Measurements from ENCODE around the gene SRGAP3.
"Not testable (repeated sequence)": the region's sequence is repeated elsewhere in the genome, so short reads cannot be mapped to it uniquely, and the experiment has no call there.

Gene SRGAP3
- long read RNA-seq, donor 1: 0 reads
- long read RNA-seq, donor 2: 0 reads
- long read RNA-seq, donor 3: 0 reads
- long read RNA-seq, donor 4: 0 reads
- long read RNA-seq, donor 5, partial matches to known transcripts: 0 of 1 reads
- long read RNA-seq, donor 5, other reads (novel, unspliced or antisense): 0 of 1 reads
- long read RNA-seq, donor 6: 0 reads
- long read RNA-seq, donor 7, partial matches to known transcripts: 0 of 1 reads
- long read RNA-seq, donor 7, other reads (novel, unspliced or antisense): 0 of 1 reads
- long read RNA-seq, donor 8: 0 reads

DNA sequence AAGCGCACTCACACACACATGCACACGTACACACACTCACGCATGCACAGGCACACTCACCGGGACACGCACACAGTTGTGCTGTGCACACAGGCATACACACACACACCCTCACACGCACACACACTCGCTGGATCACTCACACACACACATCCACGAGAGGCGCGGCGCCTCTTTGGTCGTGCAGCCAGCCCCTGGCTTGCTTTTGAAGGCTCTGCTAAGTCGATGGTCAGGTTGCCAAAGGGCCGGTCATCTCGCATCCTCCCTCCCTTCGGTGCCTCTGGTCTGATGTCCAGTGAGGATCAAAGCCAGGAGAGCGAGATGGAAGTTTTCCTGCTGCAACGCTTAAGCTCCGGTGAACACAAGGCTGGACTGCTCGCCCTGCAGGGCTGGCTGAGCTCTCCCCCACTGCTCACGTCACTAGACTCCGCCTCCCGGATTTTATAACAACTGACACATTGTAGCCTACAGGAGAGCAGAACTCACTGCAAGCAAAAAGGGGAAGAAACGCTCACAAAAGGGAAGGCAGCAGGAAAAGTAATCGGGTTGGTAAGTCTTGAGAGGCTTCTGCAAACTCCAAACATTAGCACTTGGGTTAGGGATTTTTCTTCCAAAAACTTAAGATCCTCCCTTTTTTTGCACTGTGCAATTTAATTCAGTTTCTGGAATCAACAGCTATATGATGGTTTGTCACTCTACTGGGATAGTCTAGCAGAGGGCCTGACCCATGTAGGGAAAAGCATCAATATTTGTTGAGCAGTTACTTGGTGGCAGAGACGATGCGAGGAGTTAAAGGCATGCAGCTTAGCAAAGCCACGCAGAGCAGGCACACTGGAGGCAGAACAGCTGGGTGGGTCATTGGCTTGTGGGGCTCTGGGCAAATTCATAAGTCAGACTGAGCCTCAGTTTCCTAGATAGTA lies at the start of gene SRGAP3:
SRGAP3 (minus strand) TSS at position 374 of the 920 bp plus-strand sequence. CDS start 695 bp downstream, outside the sequence.
- DNase-seq: peak; percentile 91

DNA sequence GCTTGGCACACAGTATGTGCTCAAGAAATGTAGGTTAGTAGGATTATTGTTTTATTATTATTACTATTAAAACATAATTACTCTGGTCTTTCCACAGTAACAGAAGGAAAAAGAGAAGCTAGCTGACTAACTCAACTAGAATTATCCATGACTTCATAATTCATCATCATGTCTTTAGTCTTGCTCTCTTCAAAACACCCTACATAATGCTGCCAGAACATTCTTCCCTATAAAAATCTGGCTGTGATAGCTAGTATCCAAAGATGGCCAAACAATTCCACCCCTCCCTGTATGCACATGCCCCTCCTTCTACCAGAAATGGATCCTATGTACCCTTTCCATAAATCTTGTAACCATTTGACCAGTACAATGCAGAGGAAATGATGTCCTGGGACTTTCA lies 48.8 kb upstream of the SRGAP3 start:
- no peak for DNase-seq

DNA sequence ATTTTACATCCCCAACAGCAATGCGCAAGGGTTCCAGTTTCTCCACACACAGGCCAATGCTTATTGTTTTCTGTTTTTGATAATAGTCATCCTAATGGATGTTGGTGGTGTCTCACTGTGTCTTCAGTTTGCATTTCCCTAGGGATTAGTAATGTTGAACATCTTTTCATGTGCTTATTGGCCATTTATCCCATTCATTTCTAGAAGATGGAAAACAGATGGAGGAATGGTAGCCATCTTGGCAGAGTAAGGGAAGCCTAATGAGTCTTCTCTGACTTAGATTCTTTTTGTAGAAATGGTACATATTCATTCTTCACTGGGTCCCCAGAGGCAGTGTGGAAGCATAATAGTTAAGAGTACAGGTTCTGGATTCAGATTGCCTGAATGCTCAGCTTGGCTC lies 46.8 kb upstream of the SRGAP3 start:
- no peak for DNase-seq

DNA sequence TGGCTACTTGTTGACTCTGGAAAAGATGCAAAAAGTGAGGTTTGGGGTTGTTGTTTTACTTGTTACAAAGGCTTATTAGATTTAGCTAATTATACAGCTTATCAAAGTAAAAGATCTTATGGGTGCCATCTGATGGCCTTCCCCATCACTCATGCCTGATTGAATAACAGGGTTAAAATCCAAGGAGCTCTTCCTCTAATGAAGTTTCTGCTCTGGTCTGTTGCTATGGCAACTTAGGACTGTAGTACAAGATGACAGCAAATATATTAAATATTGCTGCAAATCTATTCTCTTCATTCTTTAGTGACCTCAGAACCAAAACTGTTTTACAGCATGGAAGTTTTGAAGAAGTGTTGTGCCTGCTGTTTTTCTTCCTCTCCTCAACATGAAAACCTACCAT lies 45.6 kb upstream of the SRGAP3 start:
- DNase-seq: no peak

DNA sequence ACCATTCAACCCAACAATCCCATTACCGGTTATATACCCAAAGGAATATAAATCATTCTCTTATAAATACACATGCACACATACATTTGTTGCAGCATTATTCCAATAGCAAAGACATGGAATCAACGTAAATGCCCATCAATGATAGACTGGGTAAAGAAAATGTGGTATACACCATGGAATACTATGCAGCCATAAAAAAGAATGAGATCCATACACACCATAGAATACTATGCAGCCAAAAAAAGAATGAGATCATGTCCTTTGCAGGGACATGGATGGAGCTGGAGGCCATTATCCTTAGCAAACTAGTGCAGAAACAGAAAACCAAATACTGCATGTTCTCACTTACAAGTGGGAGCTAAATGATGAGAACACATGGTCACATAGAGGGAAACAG lies 44.5 kb upstream of the SRGAP3 start:
- DNase-seq: not testable (repeated sequence)

DNA sequence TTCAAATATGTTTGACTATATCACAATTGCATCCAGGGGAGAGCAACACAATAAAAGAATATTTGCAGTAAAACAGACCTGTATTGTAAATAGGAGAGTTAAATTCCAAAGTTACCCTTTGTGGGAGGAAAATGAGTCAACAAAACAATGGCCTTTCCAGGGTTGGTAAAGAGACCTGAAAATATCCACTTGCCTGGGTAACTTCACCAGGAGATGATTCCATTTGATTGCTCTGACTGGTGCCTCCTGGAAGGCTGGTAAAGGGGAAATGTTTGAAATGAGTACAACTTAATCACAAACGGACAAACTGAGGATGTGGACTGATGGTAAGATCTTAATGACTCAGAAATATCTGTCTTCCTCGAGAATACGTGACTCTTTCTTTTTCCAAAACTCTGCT lies 43.6 kb upstream of the SRGAP3 start:
- DNase-seq: no peak

DNA sequence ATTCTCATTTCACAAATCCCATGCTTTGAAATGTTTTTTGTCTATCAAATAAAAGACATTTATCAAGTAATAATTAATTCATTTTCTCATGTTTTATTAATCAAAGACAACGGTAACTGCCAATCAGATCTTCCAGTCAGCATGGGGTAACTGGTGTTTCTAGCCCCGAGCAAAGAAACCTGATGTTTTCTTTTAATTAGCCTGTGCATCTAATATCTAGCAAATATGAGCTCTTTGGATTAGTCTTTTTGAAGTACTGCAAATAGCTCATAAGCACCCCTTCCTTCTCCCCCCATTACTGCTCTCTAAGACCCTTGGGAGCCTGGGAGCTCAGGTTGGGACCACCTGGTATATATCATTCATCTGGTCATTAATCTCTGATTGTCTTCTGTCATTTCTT lies 43.1 kb upstream of the SRGAP3 start:
- no peak for DNase-seq

DNA sequence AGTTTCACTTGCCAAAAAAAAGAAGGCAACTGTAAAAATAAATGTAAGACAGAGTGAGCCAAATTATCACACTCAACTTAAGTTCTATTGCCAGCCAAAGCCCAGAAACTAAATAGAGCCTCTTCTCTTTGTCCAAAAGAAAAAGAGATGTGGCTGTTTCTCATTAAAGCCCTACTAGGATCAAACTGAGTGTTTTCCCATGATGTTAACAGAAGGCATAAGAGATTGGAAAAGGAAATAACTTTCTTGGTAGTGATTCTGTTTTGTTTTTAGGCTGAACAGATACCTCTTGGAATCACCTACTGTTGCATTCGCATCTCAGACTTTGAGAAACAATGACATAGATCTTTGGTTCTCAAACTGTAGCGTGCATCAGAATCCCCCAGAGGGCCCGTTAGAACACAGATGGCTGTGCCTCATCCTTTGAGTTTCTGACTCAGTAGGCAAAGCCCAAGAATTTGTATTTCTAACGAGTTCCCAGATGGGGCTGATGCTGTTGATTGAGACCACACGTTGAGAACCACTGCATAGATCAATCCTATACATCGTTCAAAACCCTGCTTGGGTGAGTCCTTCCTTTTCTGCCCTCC lies 42.5 kb upstream of the SRGAP3 start:
- no peak for DNase-seq

DNA sequence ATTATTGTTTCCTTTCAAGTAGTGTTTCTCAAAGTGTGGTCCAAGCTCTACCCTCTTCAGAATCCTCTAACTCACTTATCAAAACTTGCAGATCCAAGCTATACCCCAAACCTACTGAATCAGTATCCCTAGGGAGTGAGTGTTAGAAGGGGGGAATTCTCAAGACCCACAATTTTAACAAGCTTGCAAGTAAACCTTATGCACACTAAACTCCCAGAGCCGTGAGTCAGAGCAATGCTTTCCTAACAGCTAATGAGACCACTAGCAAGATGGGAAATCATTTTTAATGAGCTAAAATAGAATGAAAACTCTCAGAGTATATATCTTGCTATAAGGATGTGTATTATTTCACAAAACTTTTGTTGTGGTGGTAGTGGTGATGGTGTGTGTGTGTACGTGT lies 41.1 kb upstream of the SRGAP3 start:
- no peak for DNase-seq

DNA sequence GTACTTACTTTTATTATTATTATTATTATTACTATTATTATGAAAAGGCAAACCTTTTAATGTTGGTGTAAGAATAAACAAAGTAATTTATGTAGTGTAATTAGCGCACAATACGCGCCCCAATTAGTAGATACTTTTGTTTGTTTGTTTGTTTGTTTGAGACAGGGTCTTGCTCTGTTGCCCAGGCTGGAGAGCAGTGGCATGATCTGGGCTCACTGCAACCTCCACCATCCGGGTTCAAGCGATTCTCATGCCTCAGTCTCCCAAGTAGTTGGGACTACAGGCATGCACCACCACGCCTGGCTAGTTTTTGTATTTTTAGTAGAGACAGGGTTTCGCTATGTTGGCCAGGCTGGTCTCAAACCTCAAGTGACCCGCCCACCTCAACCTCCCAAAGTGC lies 32.1 kb upstream of the SRGAP3 start:
- not testable (repeated sequence) for DNase-seq

DNA sequence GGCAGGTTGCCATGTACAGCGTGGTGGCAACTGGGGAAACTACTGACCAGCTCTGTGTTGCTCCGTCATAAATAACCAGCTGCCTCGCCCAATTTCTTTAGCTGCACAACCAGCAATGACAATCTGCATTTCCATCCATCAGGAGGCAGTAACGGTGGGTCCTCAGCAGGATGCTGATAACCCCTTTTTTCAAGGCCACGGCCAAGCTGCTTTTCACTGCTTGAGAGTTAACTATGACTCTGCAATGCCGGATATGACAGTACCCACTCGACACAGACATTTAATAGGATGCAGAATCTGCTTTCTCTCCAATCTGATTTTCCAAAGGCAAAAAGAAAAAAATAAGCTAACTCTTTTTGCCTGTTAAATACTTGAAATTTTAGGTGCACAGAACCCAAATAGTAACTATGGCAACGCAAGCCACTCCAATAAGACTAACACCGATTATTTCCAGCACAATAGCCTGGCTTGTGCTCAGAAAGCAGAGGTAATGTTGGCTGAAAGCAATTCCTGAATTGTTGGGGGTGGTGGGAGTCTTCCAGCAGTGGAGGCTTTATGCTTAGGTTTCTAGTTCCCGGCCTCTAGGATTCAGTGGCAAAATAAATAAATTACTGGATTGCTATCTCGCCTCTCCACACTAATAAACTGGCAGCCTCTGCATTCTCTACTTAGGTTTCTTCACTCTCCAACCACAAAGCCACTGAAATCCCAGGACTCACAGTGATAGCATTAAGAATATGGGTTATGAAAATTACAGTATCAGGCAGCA lies 31.2 kb upstream of the SRGAP3 start:
- DNase-seq: no peak

DNA sequence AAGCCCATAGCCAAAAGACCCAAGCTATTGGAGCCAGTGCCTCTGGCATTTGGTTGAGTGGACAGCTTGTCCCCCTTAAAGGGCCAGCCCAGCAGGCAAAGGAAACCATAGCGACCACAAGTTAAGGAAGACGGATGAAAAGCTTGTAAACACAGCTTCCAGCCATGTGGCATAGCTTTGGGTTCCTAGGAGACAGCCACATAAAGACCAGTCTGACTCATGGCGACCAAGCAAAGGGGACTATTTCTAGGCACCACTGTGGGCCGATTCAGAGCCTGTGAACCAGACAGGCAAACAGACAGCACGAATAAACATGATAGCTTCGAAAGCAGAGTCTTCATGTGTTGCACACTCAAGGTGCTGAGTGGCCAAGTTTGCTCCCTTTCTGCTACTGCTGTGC lies 30.5 kb upstream of the SRGAP3 start:
- DNase-seq: no peak

DNA sequence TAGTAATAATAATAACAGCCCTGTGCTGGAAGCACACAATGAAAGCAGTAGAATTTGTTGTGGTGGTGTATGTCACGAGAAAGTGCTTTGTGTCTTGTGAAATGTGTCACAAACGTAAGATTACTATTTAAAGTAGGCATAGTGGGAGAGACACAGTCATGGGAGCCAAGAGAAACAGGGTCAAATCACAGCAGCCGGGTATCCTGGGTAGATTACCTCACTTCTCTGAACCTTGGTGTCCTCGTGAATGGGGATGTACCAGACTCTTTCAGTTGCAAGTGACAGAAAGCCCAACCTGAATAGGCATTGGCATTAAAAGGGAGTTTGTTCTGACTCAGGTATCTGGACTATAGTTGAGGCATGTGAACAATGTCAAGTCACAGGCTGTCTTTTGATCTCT lies 29.1 kb upstream of the SRGAP3 start:
- DNase-seq: no peak

DNA sequence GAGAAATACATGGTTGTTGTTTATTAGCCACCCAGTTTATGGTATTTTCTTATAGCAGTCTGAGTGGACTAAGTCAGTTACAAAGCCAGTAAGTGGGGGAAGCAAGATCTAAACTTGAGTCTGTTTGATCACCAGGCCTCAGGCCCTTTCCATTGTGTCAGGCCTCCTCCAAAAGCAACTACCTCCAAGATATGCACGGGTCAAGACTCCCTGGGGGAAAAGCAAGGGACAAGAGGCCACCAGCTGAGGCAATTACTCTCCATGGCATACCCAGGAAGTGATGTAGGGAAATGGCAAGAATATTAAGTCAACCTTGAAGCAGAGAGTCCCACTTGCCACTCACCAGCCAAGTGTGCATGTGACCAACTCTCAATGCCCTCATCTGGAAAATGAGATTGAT lies 28.6 kb upstream of the SRGAP3 start:
- DNase-seq: no peak

DNA sequence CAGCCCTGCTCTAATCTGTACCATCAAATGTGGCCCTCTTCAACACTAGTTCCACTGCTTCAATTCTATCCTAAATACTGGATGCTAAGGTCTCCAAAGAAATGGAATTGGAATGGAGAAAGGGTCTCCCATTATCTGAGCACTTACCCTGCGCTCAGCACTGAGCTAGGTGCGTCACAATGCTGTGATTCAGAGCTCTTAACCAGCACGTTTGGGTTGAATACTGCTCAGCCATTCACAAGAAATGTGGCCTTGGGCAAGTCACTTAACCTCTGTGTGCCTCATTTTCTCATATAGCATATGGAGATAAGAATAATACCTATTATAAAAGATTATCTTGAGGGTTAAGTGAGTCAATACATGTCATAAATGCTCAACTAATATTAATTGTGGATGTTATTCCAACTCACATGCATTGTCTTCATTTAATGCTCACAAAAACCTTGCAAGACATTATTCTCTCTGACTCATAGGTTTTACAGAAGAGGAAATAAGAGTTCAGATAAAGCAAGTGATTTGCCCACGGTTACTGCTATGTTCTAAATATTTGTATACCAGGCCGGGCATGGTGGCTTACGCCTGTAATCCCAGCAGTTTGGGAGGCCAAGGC lies 27.4 kb upstream of the SRGAP3 start:
- no peak for DNase-seq

DNA sequence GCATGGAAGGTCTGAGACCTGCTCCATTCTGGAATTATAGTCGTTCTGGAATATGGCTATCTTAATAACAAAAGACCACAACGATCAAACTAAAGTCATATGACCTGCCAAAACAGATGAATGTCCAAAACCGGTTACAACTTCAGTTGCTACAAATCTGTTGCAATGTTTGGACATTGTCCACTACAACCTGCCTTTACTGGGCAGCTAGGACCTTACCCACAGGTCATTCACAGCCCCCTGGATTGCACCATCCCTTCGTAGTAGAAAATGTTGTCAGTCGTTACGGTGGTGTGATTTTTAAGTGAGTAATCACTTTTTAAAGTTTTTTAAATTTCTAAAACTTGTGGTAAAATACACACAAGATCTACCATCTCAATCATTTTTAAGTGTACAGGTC lies 22.5 kb upstream of the SRGAP3 start:
- DNase-seq: no peak

DNA sequence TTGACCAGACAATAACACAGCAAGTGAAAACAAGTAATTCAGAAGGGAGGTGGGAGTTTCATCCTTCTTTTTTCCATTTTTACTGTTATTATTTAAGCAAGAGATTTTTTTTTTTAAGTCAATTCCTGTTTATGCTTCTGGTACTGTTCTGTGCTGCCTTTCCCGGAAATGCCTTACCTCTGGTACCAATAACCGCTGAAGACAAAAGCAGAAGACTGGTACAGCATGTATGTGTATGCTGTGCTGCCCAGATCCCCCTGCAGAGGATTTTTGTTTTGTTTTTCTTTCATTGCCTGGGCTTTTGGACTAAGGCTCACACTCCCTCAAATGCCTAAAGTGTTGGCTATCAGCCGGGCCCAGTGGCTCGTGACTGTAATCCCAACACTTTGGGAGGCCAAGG lies 21.3 kb upstream of the SRGAP3 start:
- no peak for DNase-seq

DNA sequence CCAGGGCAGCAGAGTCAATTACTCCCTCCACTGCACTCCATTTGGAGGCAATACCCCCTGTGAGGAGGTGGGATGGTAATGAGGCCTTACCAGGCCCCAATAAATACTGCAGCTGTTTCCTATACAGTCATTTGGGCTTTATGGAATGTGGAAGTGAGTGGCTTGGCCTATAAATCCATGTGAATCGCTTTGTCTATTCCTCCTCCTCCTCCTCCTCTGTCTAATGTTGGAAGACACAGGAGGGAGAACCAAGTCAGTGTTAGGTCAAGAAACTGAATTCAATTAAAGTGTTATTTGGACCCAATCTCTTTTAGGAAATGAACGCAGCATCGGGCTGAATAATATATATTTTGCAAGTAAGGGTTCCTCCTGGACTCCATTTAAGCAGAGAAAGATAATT lies 17.3 kb upstream of the SRGAP3 start:
- no peak for DNase-seq

DNA sequence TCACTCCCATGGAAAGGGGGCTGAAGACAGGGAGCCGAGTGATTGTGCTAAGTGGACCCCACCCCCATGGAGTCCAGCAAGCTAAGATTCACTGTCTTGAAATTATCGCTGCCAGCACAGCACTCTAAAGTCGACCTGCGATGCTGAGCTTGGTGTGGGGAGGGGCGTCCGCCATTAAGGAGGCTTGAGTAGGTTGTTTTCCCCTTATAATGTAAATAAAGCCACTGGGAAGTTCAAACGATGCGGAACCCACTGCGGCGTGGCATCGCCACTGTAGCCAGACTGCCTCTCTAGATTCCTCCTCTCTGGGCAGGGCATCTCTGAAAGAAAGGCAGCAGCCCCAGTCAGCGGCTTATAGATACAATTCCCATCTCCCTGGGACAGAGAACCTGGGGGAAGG lies 10.9 kb upstream of the SRGAP3 start:
- DNase-seq: no peak

DNA sequence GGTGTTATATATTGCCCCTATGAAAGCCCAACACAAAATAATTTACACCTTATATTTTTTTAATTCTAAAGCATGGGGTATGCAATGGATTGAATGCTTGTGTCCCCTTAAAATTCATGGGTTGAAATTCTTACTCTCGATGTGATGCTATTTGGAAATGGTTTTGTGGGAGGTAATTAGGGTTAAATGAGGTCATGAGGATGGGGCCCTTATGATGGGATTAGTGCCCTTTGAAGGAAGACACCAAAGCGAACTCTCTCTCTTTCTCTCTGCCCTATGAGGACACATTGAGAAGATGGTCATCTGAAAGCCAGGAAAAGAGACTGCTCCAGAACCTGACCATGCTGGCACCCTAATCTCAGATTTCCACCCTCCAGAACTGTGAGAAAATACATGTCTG lies 7.6 kb upstream of the SRGAP3 start:
- DNase-seq: no peak

DNA sequence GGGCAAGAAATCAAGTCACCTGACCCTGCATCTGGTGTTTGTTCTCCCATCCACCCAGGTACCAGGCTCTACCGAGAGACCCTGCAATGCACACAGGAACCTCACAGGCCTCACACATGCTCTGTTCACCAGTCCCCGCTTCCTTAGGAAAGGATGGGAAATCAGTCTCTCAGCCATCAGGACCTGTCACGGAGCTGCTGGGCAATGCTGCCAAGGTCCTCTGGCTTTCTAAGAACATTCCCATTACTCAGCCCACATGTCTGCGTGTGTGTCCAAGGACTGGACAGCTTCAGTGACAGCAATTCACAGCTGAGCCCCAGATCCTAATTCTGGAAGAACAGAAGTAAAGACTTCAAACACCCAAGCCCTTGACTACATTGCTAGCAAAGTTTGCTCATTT lies 6.5 kb upstream of the SRGAP3 start:
- no peak for DNase-seq

DNA sequence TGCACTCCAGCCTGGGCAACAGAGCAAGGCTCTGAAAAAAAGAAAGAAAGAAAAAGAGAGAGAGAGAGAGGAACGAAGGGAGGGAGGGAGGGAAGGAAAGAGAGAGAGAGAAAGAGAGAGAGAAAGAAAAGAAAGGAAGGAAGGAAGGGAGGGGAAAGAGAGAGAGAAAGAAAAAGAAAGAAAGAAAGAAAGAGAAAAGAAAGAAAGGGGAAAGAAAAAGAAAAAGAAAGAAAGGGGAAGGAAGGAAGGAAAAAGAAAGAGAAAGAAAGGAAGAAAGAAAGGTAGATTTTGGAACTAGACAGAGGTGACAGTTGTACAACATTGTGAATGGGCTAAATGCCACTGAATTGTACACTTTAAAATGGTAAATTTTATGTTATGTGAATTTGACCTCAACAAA lies 5.3 kb upstream of the SRGAP3 start:
- DNase-seq: no peak
